NT2/D1 (cell line): ENCODE data around the gene AFMID.

Experiments
- YY1 ChIP-seq: IDR thresholded peaks from 2 replicates; pipeline ENCODE4 v1.6.1; 2011; ENCODE audit not compliant: insufficient read length, insufficient read depth
- ZNF274 ChIP-seq: IDR thresholded peaks from 2 replicates; pipeline ENCODE4 v1.6.1; 2011; ENCODE audit warnings: mild to moderate bottlenecking, low read depth, low read length

DNA sequence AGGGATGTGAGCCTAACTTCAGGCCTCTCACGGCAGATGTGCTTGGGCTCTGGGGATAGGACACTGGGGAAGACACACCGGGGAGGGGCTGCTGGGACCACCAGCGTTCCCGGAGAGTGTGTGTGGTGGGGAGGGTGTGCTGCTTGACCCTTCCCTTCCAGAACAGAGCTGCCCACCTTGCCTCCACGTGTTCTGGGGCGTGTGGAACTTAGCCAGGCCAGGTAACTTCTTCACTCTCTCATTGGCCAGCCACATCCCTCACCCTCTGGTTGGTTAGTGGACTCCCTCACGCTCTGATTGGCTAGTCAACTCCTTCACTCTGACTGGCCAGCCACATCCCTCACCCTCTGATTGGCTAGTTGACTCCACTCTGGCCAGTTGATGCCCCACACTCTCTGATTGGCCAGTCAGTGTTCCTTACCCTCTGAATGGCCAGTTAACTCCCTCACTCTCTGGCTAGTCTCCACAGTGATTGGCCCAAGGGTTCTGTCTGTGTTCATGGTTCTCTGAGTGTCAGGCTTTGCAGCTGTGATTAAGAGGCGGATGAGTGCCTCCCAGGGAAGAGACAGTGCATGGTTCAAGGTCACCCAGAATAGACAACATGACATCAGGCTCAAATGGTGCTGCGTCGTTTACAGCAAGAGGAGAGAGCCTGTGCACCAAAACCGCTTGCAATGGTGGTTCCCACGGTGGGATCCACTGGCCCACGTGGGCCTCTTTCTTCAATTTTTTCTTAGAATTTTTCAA lies 54.3 kb downstream of the AFMID start:
- TF ChIP-seq ZNF274, result no peak
- TF ChIP-seq YY1, result no peak
